8988T (cell line): ENCODE results near the gene LCT.
A peak's percentile ranks its signal among the peaks of the same experiment; 100 is the strongest.
"Not testable (repeated sequence)": the region's sequence is repeated elsewhere in the genome, so short reads cannot be mapped to it uniquely, and the experiment has no call there.

Source experiments
- DNase-seq: peaks from one replicate; pipeline ENCODE4 v3.0.0; 2011

The LCT gene

DNA sequence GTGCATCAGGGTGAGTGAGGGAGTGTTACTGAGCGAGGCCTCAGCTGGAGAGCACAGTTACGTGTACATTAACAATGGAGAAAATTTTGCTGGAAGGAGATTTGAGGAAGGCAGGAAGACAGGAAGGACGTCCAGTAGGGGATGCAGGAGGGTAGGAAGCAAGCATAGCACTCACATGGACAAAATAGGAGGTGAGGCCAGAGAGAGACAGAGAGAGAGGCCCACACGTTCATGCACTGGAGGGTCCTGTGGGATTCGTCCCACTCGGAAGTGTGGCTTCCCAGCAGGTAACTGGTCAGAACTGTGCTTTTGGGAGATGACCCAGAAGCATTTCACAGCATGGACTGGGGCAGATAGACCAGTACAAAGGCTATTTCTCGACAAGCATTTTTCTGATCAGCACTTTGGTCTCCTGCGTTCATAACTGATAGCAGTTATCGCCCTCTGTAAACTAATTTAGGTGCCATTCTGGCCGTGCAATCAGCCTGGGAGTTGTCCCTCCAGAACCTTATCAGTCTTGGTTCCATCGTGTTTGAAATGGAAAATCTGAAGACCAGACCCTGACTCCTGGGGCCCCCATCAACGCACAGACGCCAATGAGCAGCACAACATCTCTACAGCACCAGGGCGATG, 5.7 kb downstream of the LCT start:
- DNase-seq = no peak

DNA sequence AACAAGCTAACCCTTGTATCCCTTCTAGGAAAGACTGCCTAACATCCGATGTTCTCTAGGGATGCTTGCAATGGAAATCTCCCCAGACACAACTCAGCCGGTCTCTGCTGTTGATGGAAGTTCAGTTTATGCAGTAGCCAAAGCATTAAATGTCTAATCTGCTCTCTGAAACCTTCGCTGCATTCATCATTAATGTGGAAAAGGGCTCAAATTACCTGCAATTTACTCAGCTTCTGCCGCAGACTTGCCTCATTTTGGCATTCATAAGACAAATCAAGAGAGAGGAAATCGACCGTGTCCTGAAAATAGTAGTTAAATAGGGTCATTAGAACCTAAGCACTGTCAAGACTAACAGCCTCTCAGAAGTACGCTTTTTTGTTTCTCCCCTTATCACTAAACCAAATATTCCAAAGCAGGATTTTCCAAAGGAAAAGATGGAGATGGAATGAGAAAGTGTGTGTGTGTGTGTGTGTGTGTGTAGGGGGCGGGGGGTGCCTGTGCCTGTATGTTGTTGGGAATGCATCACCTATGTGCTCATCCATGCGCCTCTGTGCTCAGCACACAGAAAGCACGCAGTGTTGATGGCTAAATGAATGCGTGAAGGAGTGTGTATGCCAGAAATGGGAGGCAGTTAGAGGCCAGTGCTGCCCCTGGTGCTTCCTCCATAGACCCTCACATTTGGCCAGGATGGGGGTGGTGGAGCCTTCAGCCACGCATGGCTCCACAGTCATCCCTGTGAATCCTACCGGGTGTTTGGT, 7.4 kb downstream of the LCT start:
- DNase-seq = no peak

DNA sequence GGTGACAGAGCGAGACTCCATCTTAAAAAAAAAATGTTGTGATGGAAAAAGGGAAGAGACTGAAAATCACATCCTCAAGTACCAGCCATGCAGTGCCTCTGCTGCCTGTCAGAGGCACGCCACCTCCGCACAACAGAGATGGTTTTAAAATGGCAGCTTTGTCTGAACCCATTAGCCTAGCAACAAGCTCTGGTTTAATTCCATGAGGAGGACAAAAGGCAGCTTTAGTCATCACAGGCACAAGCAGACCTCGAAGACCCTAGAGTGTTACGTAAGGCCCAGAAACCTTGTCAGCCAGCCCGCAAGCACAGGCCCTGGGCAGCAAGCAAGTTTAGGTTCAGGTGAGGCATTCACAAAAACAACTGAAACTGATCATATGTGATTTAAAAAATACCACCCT, 10.4 kb downstream of the LCT start:
- DNase-seq = no peak

DNA sequence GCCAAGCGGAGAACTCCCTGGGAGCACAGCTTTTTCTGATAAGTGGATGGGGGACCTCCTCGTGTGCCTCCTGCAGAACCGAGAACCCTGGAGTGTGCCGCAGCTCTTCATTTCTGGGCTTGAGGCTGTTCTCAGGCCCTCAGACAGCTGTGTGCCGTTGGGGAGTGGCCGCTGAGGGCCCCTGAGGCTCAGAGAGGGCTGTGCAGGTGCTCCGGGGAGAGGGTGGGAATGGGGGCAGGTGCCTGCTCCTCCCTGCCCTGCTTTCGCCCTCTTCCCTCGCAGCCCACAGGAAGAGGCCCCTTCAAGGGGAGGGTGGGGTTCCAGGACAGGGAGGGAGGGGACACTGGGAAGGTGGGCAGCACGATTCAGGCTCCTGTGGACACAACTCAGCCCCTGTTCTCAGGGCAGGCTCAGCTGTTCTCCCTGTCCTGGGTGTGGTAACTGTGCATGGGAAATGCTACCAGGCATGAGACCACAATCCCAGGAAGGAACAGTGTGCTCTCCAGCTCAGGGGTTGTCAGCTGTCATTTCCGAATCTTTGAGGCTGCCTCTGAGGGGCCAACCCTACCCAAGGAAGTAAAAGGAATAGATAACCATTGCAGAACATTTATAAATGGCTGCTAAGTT, 11.3 kb downstream of the LCT start:
- DNase-seq = no peak

DNA sequence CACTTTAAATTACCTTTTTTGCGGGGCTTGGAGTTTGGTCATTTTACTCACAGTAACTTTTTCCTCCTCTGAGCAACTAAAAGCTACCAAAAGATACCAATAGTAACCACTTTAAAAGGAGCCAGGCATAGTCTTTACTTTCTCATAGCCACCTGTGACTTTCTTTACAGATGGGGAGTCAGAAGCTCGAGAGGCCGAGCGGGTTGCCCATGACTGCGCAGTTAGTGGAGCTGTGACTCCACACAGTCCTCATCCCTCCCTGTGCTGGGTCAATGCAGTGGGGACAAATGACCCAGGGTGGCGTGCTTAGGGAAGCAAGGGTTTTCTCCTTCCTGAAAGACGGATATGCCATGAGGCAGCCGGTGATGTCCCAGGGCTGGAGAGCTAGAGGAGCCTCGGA, 11.9 kb downstream of the LCT start:
- no peak for DNase-seq

DNA sequence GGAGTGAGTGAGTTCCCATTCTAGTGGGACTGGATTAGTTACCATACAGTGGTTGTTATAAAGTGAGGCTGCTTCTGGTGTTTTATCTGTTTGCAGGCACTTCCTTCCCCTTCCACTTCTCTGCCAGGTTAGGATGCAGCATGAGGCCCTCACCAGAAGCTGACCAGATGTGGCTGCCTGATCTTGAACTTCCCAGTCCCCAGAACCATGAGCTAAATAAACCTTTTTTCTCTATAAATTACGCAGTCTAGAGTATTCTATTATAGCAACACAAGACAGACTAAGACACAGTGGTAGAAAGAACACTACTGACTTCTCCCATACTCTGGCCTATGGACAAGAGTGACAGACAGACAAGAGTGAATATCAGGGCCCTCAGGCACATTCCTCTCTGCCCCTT, 14.1 kb downstream of the LCT start:
- DNase-seq = no peak

DNA sequence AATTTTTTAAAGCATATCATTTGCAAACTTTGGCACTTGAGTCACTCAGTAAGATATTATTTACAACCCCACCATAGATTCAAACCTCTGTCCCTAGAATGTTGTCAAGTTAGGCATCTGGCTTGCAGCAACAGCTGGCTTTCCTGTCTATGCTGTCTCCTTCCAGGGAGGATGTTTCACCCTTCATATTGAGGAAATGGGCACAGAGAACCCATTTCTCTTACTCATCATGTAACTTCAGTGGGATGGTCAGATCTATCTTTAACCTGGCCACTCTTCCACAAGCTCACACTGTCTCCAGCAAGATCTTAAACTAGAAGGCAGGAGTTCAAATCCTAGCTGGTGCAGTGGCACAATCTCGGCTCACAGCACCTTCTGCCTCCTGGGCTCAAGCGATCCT, 15.8 kb downstream of the LCT start:
- DNase-seq = no peak

DNA sequence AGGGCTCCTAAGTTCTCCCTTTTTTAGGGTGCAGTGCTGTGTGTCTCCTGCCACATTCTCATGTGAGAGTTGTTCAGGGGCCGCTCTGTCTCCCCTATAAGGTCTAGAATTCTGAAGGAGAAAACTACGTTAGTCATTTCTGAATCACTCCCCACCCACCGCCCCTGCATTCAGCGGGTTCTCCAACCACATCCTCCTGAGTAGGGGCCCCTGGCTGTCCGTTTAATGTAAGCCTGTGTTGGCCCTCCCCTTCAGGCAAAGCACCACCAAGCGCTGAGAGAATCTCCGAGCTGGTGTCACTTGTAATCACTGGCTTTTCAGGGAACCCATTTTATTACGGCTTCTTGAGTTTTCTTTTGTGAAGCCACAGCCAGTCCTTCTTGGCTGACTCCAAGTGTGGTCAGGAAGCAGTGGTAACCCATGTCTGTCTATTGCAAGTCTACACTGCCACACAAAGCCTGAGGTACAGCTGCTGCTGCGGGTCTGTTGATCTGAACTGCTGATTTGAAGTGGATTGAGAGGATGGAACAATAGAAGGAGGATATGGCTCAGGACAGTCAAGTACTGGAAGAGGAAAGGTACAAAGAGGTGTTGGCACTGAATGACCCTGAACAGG, 16.9 kb downstream of the LCT start:
- no peak for DNase-seq

DNA sequence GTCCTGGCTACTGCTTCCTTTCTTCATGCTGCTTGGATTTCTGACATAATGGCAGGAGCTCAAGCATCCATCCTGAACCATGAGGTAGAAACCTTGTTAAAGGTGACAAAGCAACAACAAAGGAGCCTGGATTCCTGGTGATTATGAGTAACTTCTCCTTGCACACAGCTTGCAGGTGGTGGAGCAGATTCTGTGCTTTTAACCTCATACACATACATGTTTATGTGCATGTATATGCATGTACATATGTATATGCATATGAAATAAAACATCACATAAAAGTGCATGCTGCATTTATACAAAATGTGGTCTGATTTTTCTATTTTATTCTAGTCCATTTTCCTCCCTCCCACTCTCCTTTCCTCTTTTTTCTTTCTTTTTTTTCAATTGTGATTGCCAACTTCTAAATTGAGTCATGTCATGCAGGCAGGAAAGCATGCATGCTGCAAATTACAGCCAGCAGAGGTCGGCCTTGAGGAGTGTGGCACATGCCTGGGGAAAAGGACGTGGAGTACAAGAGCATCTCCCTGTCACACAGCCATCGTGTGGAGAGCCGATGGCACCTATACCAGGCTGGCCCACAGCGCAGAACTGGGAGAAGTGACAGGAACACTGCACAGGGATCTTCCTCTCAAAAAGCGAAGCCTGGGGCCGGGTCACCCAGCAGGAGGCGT, 17.9 kb downstream of the LCT start:
- DNase-seq = peak; percentile 37

DNA sequence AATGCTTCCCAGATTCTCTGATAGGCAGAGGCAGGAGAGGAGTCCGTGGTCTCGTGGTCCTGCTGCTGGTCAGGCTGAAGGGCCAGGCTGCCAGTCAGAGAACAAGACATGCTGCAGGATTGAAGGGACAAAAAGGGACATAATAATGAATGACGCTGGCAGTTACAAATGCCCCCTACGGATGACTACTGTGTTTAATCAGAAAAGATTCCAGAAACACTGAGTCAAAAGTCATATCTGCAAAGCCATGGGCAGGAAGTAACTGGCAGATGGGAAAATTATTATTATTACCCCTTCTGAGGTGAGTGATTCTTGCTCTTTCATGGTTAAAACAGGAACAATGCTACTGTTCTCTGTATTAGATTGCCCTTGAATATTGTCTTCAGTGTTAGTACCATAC, 19.0 kb downstream of the LCT start:
- DNase-seq = no peak

DNA sequence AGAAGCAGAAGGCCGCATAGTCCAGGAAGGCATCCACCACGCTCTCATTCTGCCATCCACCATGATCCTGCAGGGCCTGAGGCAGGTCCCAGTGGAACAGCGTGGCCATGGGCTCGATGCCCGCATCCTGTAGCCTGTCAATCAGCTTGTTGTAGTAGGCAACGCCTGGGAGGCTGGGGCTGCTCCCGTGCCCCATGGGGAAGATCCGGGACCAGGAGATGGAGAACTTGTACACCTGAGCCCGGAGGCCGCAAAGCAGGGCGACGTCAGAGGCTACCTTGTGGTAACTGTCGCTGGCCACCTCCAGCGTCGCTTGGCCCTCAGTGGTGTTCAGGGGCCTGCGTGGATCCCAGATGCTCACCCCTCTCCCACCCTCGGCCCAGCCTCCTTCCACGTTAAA, 19.5 kb downstream of the LCT start:
- no peak for DNase-seq

DNA sequence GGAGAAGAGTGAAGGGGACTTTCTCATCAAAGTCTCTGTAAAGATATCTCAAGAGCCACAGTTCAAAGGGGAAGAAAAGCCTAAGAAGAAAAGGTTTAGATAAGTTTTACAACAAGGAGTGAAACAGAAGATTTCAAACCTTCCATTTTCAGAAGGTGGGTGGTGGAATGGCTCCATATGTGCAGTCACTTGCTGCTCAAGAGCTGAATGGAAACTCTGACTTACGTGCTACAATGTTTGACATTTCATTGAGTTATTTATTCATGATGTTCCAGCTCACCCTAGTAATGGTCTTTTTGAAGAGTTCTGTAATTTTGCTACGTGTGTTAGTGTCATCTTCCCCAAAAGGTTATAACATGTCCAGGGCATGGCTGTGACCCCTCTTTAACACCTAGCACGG, 21.7 kb downstream of the LCT start:
- no peak for DNase-seq

DNA sequence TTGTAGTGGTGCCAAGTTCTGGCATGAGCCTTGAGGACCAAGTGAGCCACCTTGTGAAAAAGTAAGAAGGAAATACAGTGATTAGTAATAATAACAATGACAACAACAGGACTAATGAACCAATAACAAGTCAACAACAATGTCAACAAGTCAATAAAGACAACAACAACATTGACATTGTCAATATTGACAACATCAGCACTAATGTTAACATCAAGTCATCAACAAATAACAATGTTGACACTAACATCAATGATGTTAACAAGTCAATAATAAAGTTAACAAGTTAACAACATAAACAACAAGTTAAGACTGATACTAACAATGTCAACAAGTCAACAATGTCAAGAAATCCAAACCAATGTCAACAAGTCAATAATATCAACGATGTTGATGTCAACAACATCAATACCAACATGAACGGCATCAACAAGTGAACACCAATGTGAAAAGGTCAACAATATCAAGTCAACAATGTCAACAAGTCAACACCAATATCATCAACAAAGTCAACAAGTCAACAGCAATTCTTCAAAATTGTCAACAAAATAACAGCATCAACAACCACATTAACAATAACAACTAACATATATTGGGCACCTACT, 24.0 kb downstream of the LCT start:
- no peak for DNase-seq

DNA sequence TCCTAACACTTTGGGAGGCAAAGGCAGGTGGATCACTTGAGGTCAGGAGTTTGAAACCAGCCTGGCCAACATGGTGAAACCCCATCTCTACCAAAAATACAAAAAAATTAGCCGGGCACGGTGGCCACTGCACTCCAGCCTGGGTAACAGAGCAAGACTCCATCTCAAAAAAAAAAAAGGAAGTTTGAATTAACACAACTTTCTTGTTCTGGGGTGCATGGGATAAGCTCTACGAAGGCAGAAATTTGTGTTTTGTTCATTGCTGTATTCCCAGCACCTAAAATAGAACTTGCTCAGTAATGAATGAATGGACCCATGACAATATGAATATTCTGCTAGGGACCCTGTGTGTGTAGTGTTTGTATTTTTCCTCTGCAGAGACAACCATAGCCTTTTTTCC, 29.1 kb downstream of the LCT start:
- not testable (repeated sequence) for DNase-seq

DNA sequence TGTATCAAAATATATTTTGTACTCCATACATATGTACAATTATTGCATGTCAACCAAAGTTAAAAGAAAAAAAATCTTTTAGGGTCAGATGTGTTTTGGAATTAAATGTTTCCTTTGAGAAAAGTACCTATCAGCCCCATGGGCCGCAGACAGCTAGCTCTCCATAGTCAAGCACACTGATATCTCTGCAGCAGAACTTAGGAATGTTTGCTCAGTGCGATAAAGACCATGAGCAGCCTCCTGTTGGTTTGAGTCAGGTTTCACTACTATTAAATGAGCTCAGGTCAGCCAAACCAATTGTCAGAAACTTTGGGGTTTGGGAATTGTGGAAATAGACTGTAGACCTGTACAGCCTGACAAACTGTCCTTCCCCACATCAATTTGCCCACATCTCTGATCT, 33.7 kb downstream of the LCT start:
- no peak for DNase-seq

DNA sequence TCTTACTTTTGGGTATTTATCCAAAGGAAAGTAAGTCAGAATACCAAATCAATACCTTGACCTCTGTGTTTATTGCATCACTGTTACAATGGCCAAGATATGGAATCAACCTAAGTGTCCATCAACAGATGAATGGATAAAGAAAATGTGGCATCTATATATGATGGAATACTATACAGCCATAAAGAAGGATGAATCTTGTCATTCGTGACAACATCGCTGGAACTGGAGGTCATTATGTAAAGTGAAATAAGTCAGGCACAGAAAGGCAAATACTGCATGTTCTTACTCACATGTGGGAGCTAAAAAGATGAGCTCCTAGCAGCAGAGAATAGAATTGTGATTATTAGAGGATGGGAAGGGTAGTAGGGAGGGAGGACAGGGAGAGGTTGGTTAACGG, 34.6 kb downstream of the LCT start:
- DNase-seq = no peak

DNA sequence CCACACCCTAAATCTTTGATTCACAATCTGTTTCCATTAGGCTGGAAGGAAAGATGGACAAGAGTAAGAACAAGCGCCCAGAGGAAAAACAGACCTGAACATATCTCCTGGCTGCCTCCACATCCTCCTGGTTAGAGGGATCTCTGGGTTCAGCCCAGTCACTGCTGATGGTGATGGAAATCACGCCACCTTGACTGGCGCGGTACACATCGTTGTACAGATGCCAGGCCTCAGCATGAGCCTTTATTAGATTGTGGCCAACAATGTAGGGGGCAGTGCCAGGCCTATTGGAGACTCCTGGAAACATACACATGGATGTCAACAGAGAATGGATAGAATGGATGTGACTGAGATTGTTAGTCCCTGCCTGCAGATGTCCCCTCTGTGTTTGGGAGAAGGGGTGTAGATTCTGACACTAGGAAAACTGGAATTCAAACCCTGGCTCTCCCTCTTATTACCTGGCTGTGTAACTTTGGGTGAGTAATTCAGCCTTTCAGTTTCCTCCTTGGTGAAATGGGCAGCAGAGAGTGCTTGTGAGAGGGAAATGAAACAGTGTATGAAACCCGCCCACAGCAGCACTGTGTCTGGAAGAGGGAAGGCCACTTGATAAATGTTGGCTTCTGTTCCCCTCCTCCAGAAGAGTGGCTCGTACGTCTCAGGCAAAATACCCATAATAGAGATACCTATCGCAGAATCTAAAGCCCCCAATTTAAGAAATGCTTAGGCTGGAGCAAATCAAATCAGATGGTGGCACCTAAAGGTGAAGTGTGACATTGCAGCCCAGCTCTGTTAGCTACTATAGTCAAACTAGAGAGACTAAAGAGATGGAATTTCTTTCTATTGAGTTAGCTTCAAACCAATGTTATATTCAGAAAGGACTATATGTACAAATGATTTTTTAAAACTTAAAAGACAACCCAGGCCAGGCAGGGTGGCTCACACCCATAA, 36.2 kb downstream of the LCT start:
- no peak for DNase-seq

DNA sequence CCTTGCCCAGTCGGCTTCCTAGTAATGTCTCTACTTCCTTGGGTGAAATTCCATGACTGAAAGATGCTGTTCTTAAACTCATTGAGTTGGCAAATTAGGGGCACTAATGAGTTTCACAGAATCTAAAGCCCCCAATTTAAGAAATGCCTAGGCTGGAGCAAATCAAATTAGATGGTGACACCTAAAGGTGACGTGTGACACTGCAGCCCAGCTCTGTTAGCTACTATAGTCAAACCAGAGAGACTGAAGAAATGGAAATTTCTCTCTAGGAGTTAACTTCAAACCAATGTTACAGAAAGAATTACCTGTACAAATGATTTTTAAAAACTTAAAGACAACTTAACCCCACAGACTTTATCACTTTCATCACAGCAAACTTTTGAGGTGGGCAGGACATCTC, 37.2 kb downstream of the LCT start:
- DNase-seq = no peak

DNA sequence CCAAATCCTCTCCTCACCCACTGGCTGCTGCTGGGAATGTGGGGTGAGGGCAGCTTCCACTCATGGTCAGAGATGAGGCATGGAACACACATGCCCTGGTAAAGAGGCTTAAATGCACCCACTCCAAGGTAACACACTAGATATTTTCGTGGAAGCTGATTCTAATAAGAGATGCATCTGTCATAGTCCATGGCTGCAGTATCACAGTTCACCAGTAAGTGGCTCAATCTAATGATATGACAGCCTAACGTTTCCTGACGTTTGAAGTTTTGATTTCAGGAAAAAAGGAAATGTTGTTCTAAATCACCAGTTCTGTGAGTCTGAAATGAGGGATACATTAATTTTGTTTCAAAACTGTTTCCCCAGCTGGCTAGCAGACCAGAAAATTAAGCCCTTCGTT, 38.2 kb downstream of the LCT start:
- no peak for DNase-seq

DNA sequence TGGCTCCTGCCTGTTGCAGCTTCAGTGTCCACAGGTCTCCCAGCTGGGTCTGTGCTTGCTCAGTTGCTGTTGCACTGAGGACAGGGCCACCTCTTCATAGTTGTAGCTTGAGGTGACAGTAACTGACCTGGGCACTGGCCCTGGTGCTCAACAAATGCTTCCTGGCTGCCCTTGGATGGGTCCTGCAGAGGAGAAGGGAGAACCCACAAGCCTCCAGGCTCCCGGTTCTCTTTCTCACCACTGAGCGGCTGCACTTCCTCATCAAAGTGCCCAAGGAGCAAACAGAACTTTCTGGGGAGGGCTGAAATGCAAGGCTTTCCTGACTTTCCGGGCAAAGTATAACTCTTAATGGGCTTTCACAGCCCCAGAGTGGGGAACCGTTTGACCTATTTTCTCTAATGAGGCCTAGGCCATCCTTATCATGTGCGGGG, 38.7 kb downstream of the LCT start:
- DNase-seq = no peak

DNA sequence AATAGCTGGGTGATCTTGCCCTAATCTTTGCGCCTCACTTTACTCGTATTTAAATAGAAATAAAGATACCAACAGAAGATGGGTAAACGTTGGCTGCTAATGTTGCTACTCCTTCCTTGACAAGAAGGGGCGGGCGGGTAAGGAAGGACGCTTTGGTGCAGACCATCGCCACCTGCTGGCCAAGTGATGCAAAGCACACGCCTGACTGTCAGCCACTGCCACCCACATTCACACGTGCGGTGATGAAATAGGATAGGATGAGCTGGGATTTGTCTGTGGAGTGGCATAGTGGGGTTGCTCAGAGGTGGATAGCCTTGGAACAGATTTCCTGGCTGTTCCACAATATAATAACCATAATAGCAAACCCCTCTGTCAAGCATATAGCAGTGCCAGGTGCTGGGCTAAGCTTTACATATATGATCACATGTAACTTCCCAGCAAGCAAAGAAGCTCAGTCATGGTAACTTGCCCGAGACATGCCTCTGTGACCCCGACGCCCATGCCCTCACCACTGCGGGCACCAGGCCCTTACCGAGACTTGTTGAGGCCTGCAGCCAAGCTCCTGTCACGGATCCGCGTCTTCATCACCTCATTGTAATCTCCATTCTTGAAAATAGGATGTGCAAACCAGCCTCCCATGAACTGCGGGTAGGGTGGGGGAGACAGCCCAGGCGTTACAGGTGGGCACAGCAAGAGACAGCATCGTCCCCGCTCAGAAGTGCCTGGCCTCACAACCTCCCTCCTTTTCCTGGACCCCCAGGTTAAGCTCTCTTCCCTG, 39.3 kb downstream of the LCT start:
- DNase-seq = peak; percentile 73
